Muscle of leg (tissue), 11 donors: Measurements from ENCODE around the gene CRIM1. TPM values are rescaled to one million over a fixed set of nuclear protein-coding genes. Genes with fewer than 3 reads are reported as not detected.

Source experiments
- DNase-seq: peaks from one replicate; pipeline ENCODE4 v3.0.0; 2013
- H3K27ac ChIP-seq: one replicate; pipeline ENCODE4 v1.5.1; 2013; ENCODE audit warnings: mild to moderate bottlenecking, low read length, control low read depth
- H3K27me3 ChIP-seq: one replicate; pipeline ENCODE4 v1.6.1; 2013; ENCODE audit warnings: low read length; ENCODE audit not compliant: control insufficient read depth, insufficient read depth
- H3K36me3 ChIP-seq: one replicate; pipeline ENCODE4 v1.6.1; 2013; ENCODE audit warnings: low read length; ENCODE audit not compliant: control insufficient read depth, insufficient read depth
- H3K4me1 ChIP-seq: one replicate; pipeline ENCODE4 v1.6.1; 2013; ENCODE audit warnings: low read length; ENCODE audit not compliant: control insufficient read depth, insufficient read depth
- H3K4me3 ChIP-seq: one replicate; pipeline ENCODE4 v1.5.1; 2013; ENCODE audit warnings: low read length, control low read depth
- H3K9me3 ChIP-seq: replicated peaks from 2 replicates; pipeline ENCODE4 v1.6.1; 2013; ENCODE audit warnings: low read depth, low read length; ENCODE audit not compliant: control insufficient read depth
- WGBS: methylation state at CpG from one replicate; pipeline ENCODE4 v1.1.5; 2013; ENCODE audit warnings: missing lambda C conversion rate; ENCODE audit not compliant: insufficient coverage; 5-methylcytosine and 5-hydroxymethylcytosine counted together
- polyA plus RNA-seq, 8 donors: library from polyadenylated mRNA; unstranded; fragments of 120-200 nt; gene quantifications; one replicate each; pipeline versions ENCODE4 v1.2.1 to v1.2.3, GENCODE V29; 2013; ENCODE audit warnings: inconsistent platforms in 1 of 8, low replicate concordance in 1 of 8; ENCODE audit not compliant: insufficient read length in 8 of 8, insufficient read depth in 1 of 8
- total RNA-seq: library from RNA; stranded (reverse); fragments of 120-200 nt; gene quantifications from one replicate; pipeline ENCODE4 v1.2.4, GENCODE V29; 2013

Gene CRIM1
- total and polyA plus RNA-seq, 9 donors, result 14.0 to 31.8 (median 20.4) TPM

DNA sequence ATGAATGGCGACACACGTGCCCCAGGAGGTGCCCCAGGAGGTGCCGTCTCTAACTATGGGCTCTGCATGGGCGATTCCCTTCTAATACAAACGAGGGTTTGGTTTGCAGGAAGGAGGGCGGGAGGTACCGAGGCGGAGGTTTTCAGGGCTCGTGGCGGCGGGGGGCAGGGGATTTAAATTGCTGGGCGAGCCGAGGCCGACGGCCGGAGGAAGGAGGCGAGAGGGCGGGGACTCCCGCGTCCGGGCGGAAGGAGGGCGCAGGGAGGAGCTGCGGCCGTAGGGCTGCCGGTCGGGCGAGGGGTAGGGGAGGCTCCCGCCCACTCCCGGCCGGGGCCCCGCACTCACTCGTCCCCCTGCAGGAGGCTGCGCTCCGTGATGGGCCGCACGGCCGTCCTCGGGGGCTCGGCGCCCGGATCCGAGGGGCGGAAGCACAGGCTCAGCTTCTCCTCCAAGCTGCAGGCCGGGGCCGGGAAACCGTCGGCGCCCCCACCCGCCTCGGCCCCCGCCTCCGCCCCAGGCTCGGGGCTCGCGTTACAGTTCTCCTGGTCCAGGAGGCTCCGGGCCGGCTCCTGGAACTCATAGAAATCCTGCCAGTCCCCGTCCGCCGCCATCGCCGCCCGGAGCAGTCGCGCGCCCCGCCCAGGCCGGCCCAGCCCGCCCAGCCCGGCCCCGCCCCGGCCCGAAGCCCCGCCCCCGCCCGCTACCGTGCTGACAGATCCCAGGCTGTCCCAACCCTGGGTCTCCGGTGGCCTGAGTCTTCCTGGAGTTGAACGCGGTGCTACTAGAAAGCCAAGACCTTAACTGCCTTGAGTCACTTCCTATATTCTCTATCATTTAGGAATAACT lies 242.2 kb downstream of the CRIM1 start, which contains the start of gene FEZ2:
FEZ2 (minus strand) TSS at position 637 of the 846 bp plus-strand sequence; CDS start at position 611, 26 bp downstream.
- DNase-seq, result peak; percentile 89
- peaks cover 11% of the 10 kb centered on the region for H3K4me1 ChIP-seq
- H3K4me3 ChIP-seq, result peak within 1 kb of the TSS; percentile 66
- no peaks in the 10 kb centered on the region for H3K27me3 ChIP-seq
- H3K9me3 ChIP-seq, result no peaks in the 10 kb centered on the region
- WGBS, result under 1% methylated on average over 67 of the region's 81 CpGs
- H3K27ac ChIP-seq, result peak within 1 kb of the TSS; percentile 78
- H3K36me3 ChIP-seq, result no peaks in the 10 kb centered on the region

Other genes with a start within 250 kb of the CRIM1 start
- gene FEZ2, start 242.4 kb downstream of the CRIM1 start, total RNA-seq, result 81.1 TPM
- gene FEZ2, start 242.4 kb downstream of the CRIM1 start, polyA plus RNA-seq, result 100 to 1,000 TPM in 1 of 8 donors, 10 to 100 TPM in 7; 68.9 to 100 (median 74.7) TPM